ENCODE measurements around the gene NPHP4. TPM values are rescaled to one million over a fixed set of nuclear protein-coding genes. Genes with fewer than 3 reads are reported as not detected.
A peak's percentile ranks its signal among the peaks of the same experiment; 100 is the strongest.

The NPHP4 gene
- total and polyA plus RNA-seq, 10 of the 15 experiments (the other 5 are each of a cell fraction or from before 2014, with no cell fraction given), result 0.16 to 10.5 (median 3.1) TPM

- ChIA-PET CTCF (interaction anchor here (0.9 to 3.1 kb wide), 6 partner anchors 9 to 39 kb away, joined by 3 to 15 read pairs (median 4); no protein-coding TSS in a partner anchor), SMC1A (ENCODE audit: uncharacterized antibody, unreplicated experiment) (interaction anchor here (1.0 to 1.5 kb wide), 3 partner anchors 8 to 33 kb away, joined by 3 to 8 read pairs (median 4); no protein-coding TSS in a partner anchor), POLR2A (interaction anchor here (1.2 to 4.7 kb wide), 2 partner anchors 31 to 36 kb away, joined by 7 to 38 read pairs; no protein-coding TSS in a partner anchor), RAD21 (ENCODE audit: unreplicated experiment) (interaction anchor here (1.4 to 1.7 kb wide), 2 partner anchors 8 to 31 kb away, joined by 4 to 11 read pairs; no protein-coding TSS in a partner anchor)
- TF ChIP-seq KLF5 (IDR thresholded peaks at IDR 0.05; ENCODE audit: partially characterized antibody) (no peak), CEBPZ (IDR thresholded peaks at IDR 0.05; ENCODE audit: low read depth, low read length) (no peak), NFIC (IDR thresholded peaks at IDR 0.05; ENCODE audit: low read depth, low read length) (no peak), NR2C1 (IDR thresholded peaks at IDR 0.05) (no peak), EP300 (IDR thresholded peaks at IDR 0.05; ENCODE audit: borderline replicate concordance in 1 of 2, control insufficient read depth in 1 of 2, low read depth in 2 of 2, low read length in 2 of 2) (no peak), YY1 (IDR thresholded peaks at IDR 0.05; ENCODE audit: low read depth, low read length) (0 out of 2 replicates have a peak, but pooled peaks have one; percentile 17), BCL11A (IDR thresholded peaks at IDR 0.05; ENCODE audit: low read depth, low read length) (no peak), CTCF (IDR thresholded peaks at IDR 0.05 in 2 of 3, conservative IDR thresholded peaks at IDR 0.05 in 1 of 3; ENCODE audit: control insufficient read depth in 2 of 3, extremely low read depth in 1 of 3, insufficient read depth in 1 of 3, low read depth in 3 of 3, low read length in 3 of 3) (peak in 1 of 3 experiments; percentile 17; a peak in 1 of 6 replicates), RELA (IDR thresholded peaks at IDR 0.05; ENCODE audit: borderline replicate concordance, partially characterized antibody) (no peak), RBBP5 (conservative IDR thresholded peaks at IDR 0.05) (no peak), POLR2AphosphoS5 (IDR thresholded peaks at IDR 0.05; ENCODE audit: low read length) (no peak), ATF2 (IDR thresholded peaks at IDR 0.05; ENCODE audit: low read length) (no peak), CHD2 (IDR thresholded peaks at IDR 0.05; ENCODE audit: borderline replicate concordance, low read depth, low read length) (peak; percentile 49; the same call in 1 of the 2 replicates), ZSCAN29 (IDR thresholded peaks at IDR 0.05) (no peak)
- H3K4me1 ChIP-seq (ENCODE audit: control insufficient read depth, insufficient read depth, low read length), result peaks cover 16% of the 10 kb centered on the region
- FAIRE-seq (peak; percentile 62), ATAC-seq (peak; percentile 24), DNase-seq (ENCODE audit: low read depth, low spot score) (peak; percentile 30)
- H3K79me2 ChIP-seq (ENCODE audit: control insufficient read depth, insufficient read depth, low read length), result peaks cover 32% of the 10 kb centered on the region
- in situ Hi-C loops (cut with MboI) (no loop called here), intact Hi-C loops (cut with micrococcal nuclease; ENCODE audit: unreplicated experiment) (no loop called here)
- peak overlapping the region; percentile 82 for H3K4me2 ChIP-seq (ENCODE audit: control insufficient read depth, insufficient read depth)
- BruUV-seq (replicated peaks), result TSS peak; percentile 54
- peaks cover 3 to 4% of the 10 kb centered on the region in 2 experiments; a peak in 2 of 4 replicates for H3K36me3 ChIP-seq (ENCODE audit: control insufficient read depth in 2 of 2, insufficient read depth in 2 of 2, low read length in 1 of 2)
- 49% methylated on average over 29 of the region's 29 CpGs for WGBS (ENCODE audit: insufficient coverage, insufficient replicate concordance, low lambda C conversion rate, missing lambda C conversion rate)
- H4K20me1 ChIP-seq (ENCODE audit: control insufficient read depth, insufficient read depth), result no peaks in the 10 kb centered on the region
- H3K4me3 ChIP-seq, result peak overlapping the region; percentile 95
- no peaks in the 10 kb centered on the region for H3K9me3 ChIP-seq (replicated peaks; ENCODE audit: control insufficient read depth, insufficient read depth, low read length)
- no peaks in the 10 kb centered on the region for H3K27me3 ChIP-seq (replicated peaks in 1 of 2; ENCODE audit: control insufficient read depth in 2 of 2, insufficient read depth in 2 of 2, low read length in 1 of 2)
- no peak overlapping the region; the same call in 1 of the 2 replicates for H2AFZ ChIP-seq (ENCODE audit: control insufficient read depth, low read depth, low read length)
- peak overlapping the region; percentile 86 for H3K9ac ChIP-seq (ENCODE audit: control insufficient read depth, insufficient read depth, low read length)
- H3K27ac ChIP-seq (ENCODE audit: control insufficient read depth, insufficient read depth), result peak overlapping the region; percentile 52
These were observed 2.7 kb upstream of the NPHP4 start for GRCh38 chr1:5994713-5995621.

Measured in GM12878 (cell line).